ENCODE results near the gene CTXND1.

CTXND1 gene

DNA sequence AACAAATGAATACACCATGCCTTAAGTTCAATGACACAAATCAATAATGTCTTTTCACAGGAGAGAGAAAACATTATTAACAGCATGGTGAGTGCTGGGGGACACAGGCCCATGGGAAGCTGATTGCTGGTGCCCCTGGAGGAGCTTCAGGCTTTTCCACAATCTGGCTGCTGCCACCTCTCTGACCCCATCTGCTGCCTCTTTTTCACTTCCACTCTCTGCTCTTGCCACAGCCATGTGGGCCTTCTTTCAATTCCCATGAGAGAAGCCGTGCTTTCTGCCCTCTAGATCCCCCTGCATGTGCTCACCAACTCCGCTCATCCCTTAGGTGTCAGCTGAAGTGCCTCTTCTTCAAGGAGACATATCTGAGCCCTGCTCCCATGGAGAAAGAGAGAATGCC is 21.0 kb upstream of the CTXND1 start:
- in situ Hi-C loops (cut with MboI; ENCODE audit: low pct_unique_long_range_greater_than_20kb, low sequenced_read_pairs, unreplicated experiment) = no loop called here
- TF ChIP-seq, protein P1, sequence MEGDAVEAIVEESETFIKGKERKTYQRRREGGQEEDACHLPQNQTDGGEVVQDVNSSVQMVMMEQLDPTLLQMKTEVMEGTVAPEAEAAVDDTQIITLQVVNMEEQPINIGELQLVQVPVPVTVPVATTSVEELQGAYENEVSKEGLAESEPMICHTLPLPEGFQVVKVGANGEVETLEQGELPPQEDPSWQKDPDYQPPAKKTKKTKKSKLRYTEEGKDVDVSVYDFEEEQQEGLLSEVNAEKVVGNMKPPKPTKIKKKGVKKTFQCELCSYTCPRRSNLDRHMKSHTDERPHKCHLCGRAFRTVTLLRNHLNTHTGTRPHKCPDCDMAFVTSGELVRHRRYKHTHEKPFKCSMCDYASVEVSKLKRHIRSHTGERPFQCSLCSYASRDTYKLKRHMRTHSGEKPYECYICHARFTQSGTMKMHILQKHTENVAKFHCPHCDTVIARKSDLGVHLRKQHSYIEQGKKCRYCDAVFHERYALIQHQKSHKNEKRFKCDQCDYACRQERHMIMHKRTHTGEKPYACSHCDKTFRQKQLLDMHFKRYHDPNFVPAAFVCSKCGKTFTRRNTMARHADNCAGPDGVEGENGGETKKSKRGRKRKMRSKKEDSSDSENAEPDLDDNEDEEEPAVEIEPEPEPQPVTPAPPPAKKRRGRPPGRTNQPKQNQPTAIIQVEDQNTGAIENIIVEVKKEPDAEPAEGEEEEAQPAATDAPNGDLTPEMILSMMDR (IDR thresholded peaks at IDR 0.05; ENCODE audit: extremely low read depth, insufficient read depth, missing control alignments) = no peak
- no peak for DNase-seq (ENCODE audit: low spot score)

DNA sequence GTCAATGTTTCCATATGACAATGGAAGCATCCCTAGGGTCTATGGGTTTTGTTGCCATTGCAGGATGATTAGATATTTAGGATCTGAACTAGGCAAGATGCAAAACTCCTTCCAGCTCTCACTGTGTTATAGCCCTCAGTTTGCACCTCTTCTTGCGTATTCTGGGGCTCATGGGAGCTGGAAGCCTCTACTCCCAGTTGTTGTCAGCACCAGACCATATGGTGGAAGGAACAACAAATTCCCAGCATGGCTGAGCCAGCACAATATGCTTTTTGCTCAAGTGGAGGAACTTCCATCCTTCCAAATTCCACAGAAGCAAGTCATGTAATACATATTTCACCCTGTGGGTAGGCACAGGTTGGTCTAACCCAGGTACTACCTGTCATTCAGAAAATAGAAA is 18.5 kb upstream of the CTXND1 start:
- DNase-seq (ENCODE audit: low spot score) = no peak

DNA sequence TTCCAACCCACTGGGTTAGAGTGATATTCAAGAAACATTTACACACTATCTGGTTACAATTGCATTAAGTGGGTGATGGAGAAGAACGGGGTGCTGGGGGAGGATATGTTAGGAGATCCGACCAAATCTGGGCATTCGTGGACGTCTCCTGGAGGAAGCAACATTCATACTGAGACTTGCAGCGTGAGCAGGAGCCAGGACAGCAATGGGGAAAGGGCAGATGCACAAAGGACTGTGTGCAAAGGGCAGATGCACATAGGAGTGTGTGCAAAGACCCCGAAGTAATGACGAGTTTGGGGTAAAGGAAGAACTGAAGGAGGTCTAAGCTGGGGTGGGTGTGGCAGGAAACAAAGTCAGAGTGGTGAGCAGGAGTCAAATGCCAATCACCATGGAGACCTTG is 16.1 kb upstream of the CTXND1 start:
- DNase-seq (ENCODE audit: low spot score) = no peak
- TF ChIP-seq, protein P1 (IDR thresholded peaks at IDR 0.05; ENCODE audit: extremely low read depth, insufficient read depth, missing control alignments) = no peak
- in situ Hi-C loops (cut with MboI; ENCODE audit: low pct_unique_long_range_greater_than_20kb, low sequenced_read_pairs, unreplicated experiment) = no loop called here

More for the DNA sequence above, 18.5 kb upstream of the CTXND1 start:
- TF ChIP-seq, protein P1 (IDR thresholded peaks at IDR 0.05; ENCODE audit: extremely low read depth, insufficient read depth, missing control alignments) = no peak
- in situ Hi-C loops (cut with MboI; ENCODE audit: low pct_unique_long_range_greater_than_20kb, low sequenced_read_pairs, unreplicated experiment) = no loop called here

DNA sequence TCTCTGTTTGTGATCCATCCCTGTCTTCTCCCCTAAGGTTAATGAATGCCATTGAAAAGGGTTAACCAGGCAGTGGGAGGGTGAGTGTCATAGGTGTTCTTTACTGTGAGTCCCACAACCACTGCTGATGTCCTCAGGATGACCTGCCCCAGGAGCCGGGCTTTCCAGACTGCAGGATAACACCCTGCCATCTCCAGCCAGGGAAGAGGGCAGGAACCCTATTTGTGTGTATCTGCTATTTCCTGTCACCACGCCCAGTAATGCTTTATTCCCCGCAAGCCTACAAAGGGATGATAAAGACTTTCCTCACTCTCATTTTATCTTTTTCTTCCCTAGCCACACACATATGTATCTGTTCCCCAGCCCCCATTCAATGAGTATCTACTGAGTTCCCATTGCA is 15.6 kb upstream of the CTXND1 start:
- in situ Hi-C loops (cut with MboI; ENCODE audit: low pct_unique_long_range_greater_than_20kb, low sequenced_read_pairs, unreplicated experiment) = no loop called here
- no peak for DNase-seq (ENCODE audit: low spot score)
- TF ChIP-seq, protein P1 (IDR thresholded peaks at IDR 0.05; ENCODE audit: extremely low read depth, insufficient read depth, missing control alignments) = no peak

- TF ChIP-seq, protein P1 (IDR thresholded peaks at IDR 0.05; ENCODE audit: extremely low read depth, insufficient read depth, missing control alignments) = no peak
- no peak for DNase-seq (ENCODE audit: low spot score)
- in situ Hi-C loops (cut with MboI; ENCODE audit: low pct_unique_long_range_greater_than_20kb, low sequenced_read_pairs, unreplicated experiment) = no loop called here
These were observed 14.7 kb upstream of the CTXND1 start for GRCh38 chr15:80266745-80267144.

- TF ChIP-seq, protein P1 (IDR thresholded peaks at IDR 0.05; ENCODE audit: extremely low read depth, insufficient read depth, missing control alignments) = no peak
- in situ Hi-C loops (cut with MboI; ENCODE audit: low pct_unique_long_range_greater_than_20kb, low sequenced_read_pairs, unreplicated experiment) = no loop called here
- no peak for DNase-seq (ENCODE audit: low spot score)
These were observed 14.1 kb upstream of the CTXND1 start for GRCh38 chr15:80266113-80266512.

DNA sequence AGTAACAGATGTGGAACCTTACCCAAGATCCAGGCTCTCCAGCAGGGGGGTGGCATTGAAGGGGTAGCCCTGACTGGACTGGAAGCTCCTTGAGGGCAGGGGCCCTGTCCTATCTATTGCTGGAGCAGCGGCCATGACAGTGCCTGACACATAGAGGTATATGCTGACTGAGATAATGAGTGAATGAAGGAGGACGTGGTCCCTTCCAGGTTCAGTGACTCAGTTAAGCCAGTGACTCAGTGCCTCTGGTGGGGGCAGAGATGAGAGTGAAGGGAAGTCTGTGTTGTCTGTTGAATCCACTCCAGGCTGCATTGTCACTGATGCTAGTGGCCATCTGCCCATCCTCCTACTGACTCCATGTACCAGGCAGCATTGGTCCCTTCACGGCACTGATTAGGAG is 13.0 kb upstream of the CTXND1 start:
- in situ Hi-C loops (cut with MboI; ENCODE audit: low pct_unique_long_range_greater_than_20kb, low sequenced_read_pairs, unreplicated experiment) = no loop called here
- no peak for DNase-seq (ENCODE audit: low spot score)
- TF ChIP-seq, protein P1 (IDR thresholded peaks at IDR 0.05; ENCODE audit: extremely low read depth, insufficient read depth, missing control alignments) = no peak

Measured in GM13977 (cell line).